Measurements from ENCODE around the gene CMAS.
"Not testable (repeated sequence)": the region's sequence is repeated elsewhere in the genome, so short reads cannot be mapped to it uniquely, and the experiment has no call there.

The CMAS gene

DNA sequence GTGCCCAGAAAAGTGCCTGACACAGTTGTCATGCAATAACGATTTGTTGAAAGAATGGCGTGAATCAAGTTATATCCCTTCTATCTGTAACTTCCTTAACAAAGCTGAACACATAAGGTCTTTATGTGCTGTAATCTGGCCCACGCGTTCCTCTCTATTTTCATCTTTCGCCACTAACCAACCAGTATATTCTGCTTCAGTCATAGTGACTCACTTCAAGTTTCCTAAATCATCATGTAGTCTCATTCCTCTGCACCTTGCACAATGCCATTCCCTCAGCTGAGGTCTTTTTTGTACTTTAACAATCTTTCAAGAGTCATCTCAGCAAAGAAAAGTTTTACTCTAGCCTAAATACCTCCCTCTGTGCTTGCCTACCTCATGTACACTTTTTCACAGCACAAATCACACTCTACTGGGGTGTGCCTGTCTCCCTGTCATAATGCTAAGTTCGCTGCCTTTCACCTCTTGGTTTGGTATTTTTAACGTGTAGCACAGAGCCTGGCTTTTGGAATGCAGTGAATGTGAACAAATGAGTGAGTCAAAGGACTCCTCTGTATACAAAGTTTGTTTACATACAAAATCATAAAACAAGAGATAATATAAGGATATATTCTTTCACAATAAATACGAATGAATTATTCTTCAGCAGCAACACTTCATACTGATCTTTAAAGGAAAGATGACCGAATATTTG lies 2.9 kb upstream of the CMAS start:
- H3K4me2 ChIP-seq, result no peak overlapping the region
- 0 out of 22 replicates have a peak, but pooled peaks cover 0 to under 1% (median 0%) of the 10 kb centered on the region in 11 experiments for H3K36me3 ChIP-seq
- H3K4me1 ChIP-seq, result peaks cover 8 to 20% (median 13%) of the 10 kb centered on the region in 10 experiments; a peak in 18 of 20 replicates
- no peaks in the 10 kb centered on the region for H3K27me3 ChIP-seq
- peaks cover 0 to 5% (median 0%) of the 10 kb centered on the region in 11 experiments; a peak in 3 of 22 replicates for H4K20me1 ChIP-seq
- TF ChIP-seq Cebpa-rat (IDR thresholded peaks at IDR 0.05), result no peak
- no peak overlapping the region for H3K9ac ChIP-seq
- no peak overlapping the region for H3K4me3 ChIP-seq
- H3K27ac ChIP-seq, result no peak overlapping the region
- 0 out of 22 replicates have a peak, but pooled peaks cover 0 to 1% (median 0%) of the 10 kb centered on the region in 11 experiments for H3K9me3 ChIP-seq (replicated peaks in 1 of 11)

DNA sequence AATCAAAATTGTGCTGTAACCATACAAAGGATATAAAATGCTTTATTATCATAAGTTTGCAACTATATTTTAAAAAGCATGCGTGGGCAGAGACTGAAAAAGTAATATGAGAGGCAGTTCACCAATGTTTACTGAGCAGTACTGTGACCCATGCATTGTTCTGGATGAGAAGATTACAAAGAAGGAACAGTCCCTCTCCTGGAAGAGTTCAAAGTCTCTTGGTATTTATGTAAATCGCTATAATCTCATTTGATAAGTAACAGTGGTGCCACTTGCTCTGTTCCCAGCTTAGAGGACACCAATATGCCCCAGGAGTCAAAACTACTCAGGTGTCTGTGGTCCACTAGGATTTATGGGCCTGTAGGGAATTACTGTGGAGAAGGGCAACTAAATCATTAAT lies 2.1 kb upstream of the CMAS start:
- Histone ChIP-seq H3K36me3 (peaks cover 0 to 9% (median 6%) of the 10 kb centered on the region in 11 experiments; a peak in 13 of 22 replicates), H4K20me1 (peaks cover 0 to 11% (median 0%) of the 10 kb centered on the region in 11 experiments; a peak in 5 of 22 replicates), H3K27ac (no peak overlapping the region), H3K4me1 (peaks cover 8 to 28% (median 14%) of the 10 kb centered on the region in 10 experiments; a peak in 18 of 20 replicates), H3K4me2 (no peak overlapping the region), H3K9ac (no peak overlapping the region), H3K9me3 (replicated peaks in 1 of 11) (no peaks in the 10 kb centered on the region), H3K27me3 (no peaks in the 10 kb centered on the region), H3K4me3 (no peak overlapping the region)
- TF ChIP-seq Cebpa-rat (IDR thresholded peaks at IDR 0.05), result no peak

DNA sequence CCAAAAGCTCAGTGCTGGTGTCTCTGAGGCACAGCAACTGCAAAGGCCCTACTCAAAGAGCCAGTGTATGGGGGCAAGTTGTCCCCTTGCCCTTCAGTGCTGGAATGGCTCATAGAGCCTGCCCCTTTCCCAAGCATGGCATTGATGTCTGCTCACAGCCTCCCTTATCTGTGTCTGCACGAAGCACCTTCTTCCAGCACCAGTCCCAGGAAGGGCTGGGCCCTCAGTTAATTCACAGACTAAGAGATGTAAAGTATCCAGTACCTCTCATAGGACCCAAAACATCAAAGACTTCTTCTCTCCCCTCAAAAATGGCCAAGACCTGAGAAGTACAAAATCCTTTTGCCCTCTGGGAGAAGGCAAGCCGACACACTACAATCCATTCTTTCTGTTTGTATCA lies 1.6 kb upstream of the CMAS start:
- no peak overlapping the region for H3K9ac ChIP-seq
- H3K4me1 ChIP-seq, result peaks cover 8 to 30% (median 14%) of the 10 kb centered on the region in 10 experiments; a peak in 18 of 20 replicates
- no peaks in the 10 kb centered on the region for H3K9me3 ChIP-seq (replicated peaks in 1 of 11)
- H3K4me2 ChIP-seq, result no peak overlapping the region
- no peak overlapping the region for H3K27ac ChIP-seq
- no peaks in the 10 kb centered on the region for H3K27me3 ChIP-seq
- peaks cover 0 to 11% (median 0%) of the 10 kb centered on the region in 11 experiments; a peak in 5 of 22 replicates for H4K20me1 ChIP-seq
- peaks cover 0 to 14% (median 10%) of the 10 kb centered on the region in 11 experiments; a peak in 14 of 22 replicates for H3K36me3 ChIP-seq
- no peak for TF ChIP-seq Cebpa-rat (IDR thresholded peaks at IDR 0.05)
- no peak overlapping the region for H3K4me3 ChIP-seq

DNA sequence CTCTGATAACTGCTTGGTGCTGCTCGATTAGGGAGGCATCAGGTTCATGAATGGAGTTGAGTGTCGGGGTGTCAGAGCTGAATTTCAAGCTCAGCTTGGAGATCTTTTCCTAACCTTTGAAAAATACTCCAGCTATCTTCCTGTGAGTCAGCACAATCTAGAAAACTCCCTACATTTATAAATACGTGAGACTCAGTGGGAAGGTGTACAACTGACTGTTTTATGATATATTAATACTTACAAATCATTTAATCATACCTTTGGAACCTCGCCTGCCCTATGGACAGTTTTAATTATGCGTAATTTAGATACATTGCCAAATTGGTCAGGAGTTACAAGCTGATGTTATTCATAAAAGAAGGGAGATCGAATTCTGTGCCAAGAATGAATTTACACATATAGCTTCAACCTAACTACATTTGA lies 961 bp downstream of the CMAS start:
- peak overlapping the region; percentile 88 to 99 (median 94) for H3K4me3 ChIP-seq
- peaks cover 0 to 18% (median 7%) of the 10 kb centered on the region in 11 experiments; a peak in 9 of 22 replicates for H4K20me1 ChIP-seq
- no peaks in the 10 kb centered on the region for H3K27me3 ChIP-seq
- H3K4me1 ChIP-seq, result peaks cover 8 to 34% (median 14%) of the 10 kb centered on the region in 10 experiments; a peak in 18 of 20 replicates
- no peak for TF ChIP-seq Cebpa-rat (IDR thresholded peaks at IDR 0.05)
- peak overlapping the region; percentile 76 to 86 (median 84) for H3K4me2 ChIP-seq
- H3K9me3 ChIP-seq (replicated peaks in 1 of 11), result no peaks in the 10 kb centered on the region
- H3K36me3 ChIP-seq, result peaks cover 7 to 32% (median 21%) of the 10 kb centered on the region in 11 experiments; a peak in 17 of 22 replicates
- H3K27ac ChIP-seq, result peak overlapping the region; percentile 68 to 95 (median 92); a peak in 20 of 22 replicates
- H3K9ac ChIP-seq, result peak overlapping the region; percentile 83 to 95 (median 93)

GRCh38 chr12:22047494-22047893 lies 1.5 kb downstream of the CMAS start:
- Histone ChIP-seq H3K4me1 (peaks cover 8 to 34% (median 14%) of the 10 kb centered on the region in 10 experiments; a peak in 18 of 20 replicates), H3K4me2 (peak overlapping the region; percentile 76 to 86 (median 84); a peak in 20 of 22 replicates), H4K20me1 (peaks cover 0 to 18% (median 7%) of the 10 kb centered on the region in 11 experiments; a peak in 9 of 22 replicates), H3K27me3 (no peaks in the 10 kb centered on the region), H3K36me3 (peaks cover 8 to 37% (median 21%) of the 10 kb centered on the region in 11 experiments; a peak in 19 of 22 replicates), H3K27ac (peak overlapping the region in 1 of 11 experiments; percentile 94; a peak in 1 of 22 replicates), H3K9ac (peak overlapping the region in 3 of 11 experiments; percentile 93 to 95 (median 95); a peak in 6 of 22 replicates), H3K9me3 (replicated peaks in 1 of 11) (no peaks in the 10 kb centered on the region), H3K4me3 (peak overlapping the region in 8 of 10 experiments; percentile 88 to 99 (median 94); a peak in 11 of 20 replicates)
- TF ChIP-seq Cebpa-rat (IDR thresholded peaks at IDR 0.05), result no peak

GRCh38 chr12:22048351-22049041 lies 2.5 kb downstream of the CMAS start:
- H3K36me3 ChIP-seq, result peaks cover 11 to 43% (median 24%) of the 10 kb centered on the region in 11 experiments; a peak in 19 of 22 replicates

GRCh38 chr12:22050078-22050477 lies 4.1 kb downstream of the CMAS start:
- H4K20me1 ChIP-seq, result peaks cover 0 to 18% (median 7%) of the 10 kb centered on the region in 11 experiments; a peak in 9 of 22 replicates
- H3K27ac ChIP-seq, result no peak overlapping the region
- H3K9ac ChIP-seq, result no peak overlapping the region
- TF ChIP-seq Cebpa-rat (IDR thresholded peaks at IDR 0.05), result no peak
- peaks cover 8 to 27% (median 14%) of the 10 kb centered on the region in 10 experiments; a peak in 18 of 20 replicates for H3K4me1 ChIP-seq
- no peak overlapping the region for H3K4me3 ChIP-seq
- no peaks in the 10 kb centered on the region for H3K27me3 ChIP-seq
- no peak overlapping the region for H3K4me2 ChIP-seq
- H3K36me3 ChIP-seq, result peaks cover 14 to 50% (median 26%) of the 10 kb centered on the region in 11 experiments; a peak in 19 of 22 replicates
- no peaks in the 10 kb centered on the region for H3K9me3 ChIP-seq (replicated peaks in 1 of 11)

More at GRCh38 chr12:22048351-22049041, 2.5 kb downstream of the CMAS start:
- H3K9me3 ChIP-seq (replicated peaks in 1 of 11), result no peaks in the 10 kb centered on the region
- no peak for TF ChIP-seq Cebpa-rat (IDR thresholded peaks at IDR 0.05)
- no peak overlapping the region for H3K27ac ChIP-seq
- no peak overlapping the region for H3K9ac ChIP-seq
- peak overlapping the region in 5 of 11 experiments; percentile 14 to 85 (median 78); a peak in 9 of 22 replicates for H3K4me2 ChIP-seq
- no peak overlapping the region for H3K4me3 ChIP-seq
- peaks cover 8 to 27% (median 14%) of the 10 kb centered on the region in 10 experiments; a peak in 18 of 20 replicates for H3K4me1 ChIP-seq
- H3K27me3 ChIP-seq, result no peaks in the 10 kb centered on the region
- H4K20me1 ChIP-seq, result peaks cover 0 to 18% (median 7%) of the 10 kb centered on the region in 11 experiments; a peak in 9 of 22 replicates

- Histone ChIP-seq H3K4me2 (no peak overlapping the region), H4K20me1 (peaks cover 0 to 18% (median 7%) of the 10 kb centered on the region in 11 experiments; a peak in 9 of 22 replicates), H3K27me3 (no peaks in the 10 kb centered on the region), H3K9ac (no peak overlapping the region), H3K27ac (no peak overlapping the region), H3K4me1 (peaks cover 8 to 27% (median 14%) of the 10 kb centered on the region in 10 experiments; a peak in 18 of 20 replicates), H3K36me3 (peaks cover 25 to 61% (median 36%) of the 10 kb centered on the region in 11 experiments), H3K9me3 (replicated peaks in 1 of 11) (no peaks in the 10 kb centered on the region), H3K4me3 (no peak overlapping the region)
- TF ChIP-seq Cebpa-rat (IDR thresholded peaks at IDR 0.05), result no peak
These were observed 5.2 kb downstream of the CMAS start for GRCh38 chr12:22051114-22051698.

GRCh38 chr12:22052994-22053393 lies 7.0 kb downstream of the CMAS start:
- Histone ChIP-seq H3K4me1 (peaks cover 0 to 19% (median 3%) of the 10 kb centered on the region in 10 experiments; a peak in 8 of 20 replicates), H3K36me3 (peaks cover 40 to 79% (median 50%) of the 10 kb centered on the region in 11 experiments), H4K20me1 (peaks cover 0 to 18% (median 7%) of the 10 kb centered on the region in 11 experiments; a peak in 9 of 22 replicates)
- H3K4me3 ChIP-seq; H3K27me3 ChIP-seq; H3K9me3 ChIP-seq (replicated peaks in 1 of 11); H3K9ac ChIP-seq; H3K4me2 ChIP-seq; H3K27ac ChIP-seq: not testable (repeated sequence)

Data from BLaER1 treated with 17β-estradiol and CSF1 and Interleukin-3, amounts not matched to agents 10 nM and 100 nM (cell line).